ENCODE data around the gene PRR9. TPM values are rescaled to one million over a fixed set of nuclear protein-coding genes. Genes with fewer than 3 reads are reported as not detected.

Gene PRR9
- total and polyA plus RNA-seq, 2 of the 8 experiments (the other 6 are each of a cell fraction or from before 2014, with no cell fraction given), result not detected

DNA sequence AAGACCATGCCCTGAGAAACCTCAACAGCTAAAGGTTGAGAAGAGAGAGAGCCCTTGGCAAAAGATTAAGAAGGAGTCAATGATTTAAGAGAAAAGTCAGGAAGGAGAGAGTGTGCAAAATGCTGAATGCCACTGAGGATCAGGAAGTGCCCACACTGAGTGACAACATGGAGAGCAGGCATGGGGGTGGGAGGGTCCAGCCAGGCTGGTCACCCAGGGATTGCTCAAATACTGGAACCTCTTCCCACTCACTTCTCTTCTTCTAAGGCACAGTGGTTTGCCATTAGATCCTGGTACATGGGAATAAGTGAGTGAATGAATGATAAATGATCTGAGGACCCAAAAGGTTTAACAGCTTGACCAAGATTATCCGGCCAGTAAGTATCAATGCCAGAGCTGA is 11.1 kb downstream of the PRR9 start:
- no peak overlapping the region for H3K4me3 ChIP-seq (ENCODE audit: extremely low read depth in 1 of 4, insufficient read depth in 2 of 4, low read depth in 3 of 4, low read length in 4 of 4)
- no peak overlapping the region for H2BK12ac ChIP-seq (ENCODE audit: low read depth, low read length)
- H2BK5ac ChIP-seq (ENCODE audit: low read depth, low read length), result no peak overlapping the region
- no peak overlapping the region for H2BK120ac ChIP-seq (replicated peaks; ENCODE audit: low read depth, low read length)
- H2BK20ac ChIP-seq (ENCODE audit: low read length), result no peak overlapping the region
- no peak overlapping the region for H3K9ac ChIP-seq (replicated peaks in 1 of 4; ENCODE audit: extremely low read depth in 1 of 4, low read depth in 3 of 4, low read length in 3 of 4)
- no peaks in the 10 kb centered on the region for H3K4me1 ChIP-seq (replicated peaks in 1 of 4; ENCODE audit: control insufficient read depth in 3 of 4, insufficient read depth in 4 of 4, low read length in 3 of 4)
- H2AFZ ChIP-seq (ENCODE audit: low read length), result no peak overlapping the region
- POLR2A ChIA-PET (ENCODE audit: partially characterized antibody), result no interaction called here
- H2AK5ac ChIP-seq (ENCODE audit: low read depth, low read length), result no peak overlapping the region
- no peak overlapping the region for H3K56ac ChIP-seq (replicated peaks; ENCODE audit: insufficient read length, low read depth, low read length)
- no peak overlapping the region for H3K4ac ChIP-seq (replicated peaks; ENCODE audit: insufficient read length, low read depth, low read length)
- no peaks in the 10 kb centered on the region; a peak in 1 of 4 replicates for H3K9me3 ChIP-seq (ENCODE audit: insufficient read depth in 2 of 2, low read depth in 1 of 2, low read length in 1 of 2)
- WGBS, 2 experiments (ENCODE audit: extremely low coverage in 1 of 2, insufficient coverage in 1 of 2, insufficient read length in 1 of 2, insufficient replicate concordance in 2 of 2, low coverage in 1 of 2, low lambda C conversion rate in 2 of 2, missing lambda C conversion rate in 1 of 2), result 94% methylated on average over 1 of the region's 1 CpG; no CpG with 5 or more reads in 1 of the 2 experiments
- H3K27me3 ChIP-seq (replicated peaks in 1 of 4; ENCODE audit: control insufficient read depth in 3 of 4, extremely low read depth in 1 of 4, insufficient read depth in 3 of 4, low read length in 3 of 4), result no peaks in the 10 kb centered on the region
- H3K79me1 ChIP-seq (ENCODE audit: low read depth, low read length), result no peaks in the 10 kb centered on the region
- no peaks in the 10 kb centered on the region for H3K23me2 ChIP-seq (ENCODE audit: low read depth, low read length)
- H4K91ac ChIP-seq (replicated peaks; ENCODE audit: insufficient read length, low read length), result no peak overlapping the region
- no peaks in the 10 kb centered on the region for H3K36me3 ChIP-seq (ENCODE audit: control insufficient read depth in 2 of 4, insufficient read depth in 4 of 4, low read length in 3 of 4)
- H3K18ac ChIP-seq (ENCODE audit: extremely low read depth, low read length), result no peak overlapping the region
- CTCF ChIA-PET (ENCODE audit: partially characterized antibody), result interaction anchor here (0.7 to 4.5 kb wide), 19 partner anchors 8 to 770 kb away, joined by 3 to 34 read pairs (median 5); partner anchors contain the start of genes LORICRIN, PRR9 and SMCP
- H3K4me2 ChIP-seq (ENCODE audit: insufficient read depth in 1 of 2, low read depth in 2 of 2, low read length in 2 of 2), result no peak overlapping the region
- no peak overlapping the region for H3K27ac ChIP-seq (ENCODE audit: low read depth, low read length)
- DNase-seq (ENCODE audit: low read depth in 1 of 2, low spot score in 2 of 2) (no peak), FAIRE-seq (no peak)
- no peak overlapping the region for H3K23ac ChIP-seq (ENCODE audit: insufficient read length)
- no peaks in the 10 kb centered on the region for H4K20me1 ChIP-seq (replicated peaks in 1 of 2; ENCODE audit: control insufficient read depth in 1 of 2, insufficient read depth in 2 of 2, low read length in 2 of 2)
- no peaks in the 10 kb centered on the region for H3K79me2 ChIP-seq (ENCODE audit: control insufficient read depth in 1 of 2, insufficient read depth in 2 of 2, low read length in 2 of 2)
- H4K8ac ChIP-seq (ENCODE audit: extremely low read depth, insufficient read depth, low read length), result no peak overlapping the region
- H2BK15ac ChIP-seq (ENCODE audit: low read length), result no peak overlapping the region
- H4K5ac ChIP-seq (ENCODE audit: insufficient read length, low read depth, low read length), result no peak overlapping the region
- no peak overlapping the region for H3K14ac ChIP-seq (ENCODE audit: insufficient read length)
- TF ChIP-seq MAFK (IDR thresholded peaks at IDR 0.05; ENCODE audit: low read depth, low read length) (no peak), RXRA (IDR thresholded peaks at IDR 0.05; ENCODE audit: insufficient read depth, low read depth, low read length) (no peak), POLR2A (IDR thresholded peaks at IDR 0.05; ENCODE audit: control extremely low read depth in 1 of 2, low read depth in 2 of 2, low read length in 2 of 2) (no peak), JUN (IDR thresholded peaks at IDR 0.05; ENCODE audit: low read depth, low read length) (no peak), HDAC6 (IDR thresholded peaks at IDR 0.05; ENCODE audit: low read depth, low read length) (no peak), CBX8 (IDR thresholded peaks at IDR 0.05; ENCODE audit: borderline replicate concordance, low read depth, low read length) (no peak), EP300 (IDR thresholded peaks at IDR 0.05; ENCODE audit: borderline replicate concordance in 1 of 2, low read depth in 2 of 2, low read length in 2 of 2) (no peak), SP2 (IDR thresholded peaks at IDR 0.05; ENCODE audit: low read length) (no peak), FOSL1 (IDR thresholded peaks at IDR 0.05; ENCODE audit: insufficient read depth, low read depth, low read length) (no peak), CHD1 (IDR thresholded peaks at IDR 0.05; ENCODE audit: low read depth, low read length) (no peak), NANOG (IDR thresholded peaks at IDR 0.05; ENCODE audit: insufficient read depth, low read depth, low read length, poor library complexity, severe bottlenecking) (no peak), BCL11A (IDR thresholded peaks at IDR 0.05; ENCODE audit: low read depth in 2 of 2, low read length in 2 of 2) (no peak), RAD21 (IDR thresholded peaks at IDR 0.05 in 1 of 2, conservative IDR thresholded peaks at IDR 0.05 in 1 of 2; ENCODE audit: low read depth in 2 of 2, low read length in 2 of 2) (no peak), SP4 (IDR thresholded peaks at IDR 0.05; ENCODE audit: low read length) (no peak), RBBP5 (IDR thresholded peaks at IDR 0.05; ENCODE audit: borderline replicate concordance, low read depth, low read length) (no peak)

Data from H1 (cell line).